GM21367 (cell line): ENCODE results near the gene NPIPA1.
"Not testable (repeated sequence)": the region's sequence is repeated elsewhere in the genome, so short reads cannot be mapped to it uniquely, and the experiment has no call there.

Experiments used
- ATAC-seq: cut with Tn5 transposase; IDR thresholded peaks from one replicate; pipeline ENCODE4 v1.9.1; 2021; ENCODE audit not compliant: unreplicated experiment

NPIPA1 gene

GRCh38 chr16:14929176-14929575 lies 8.1 kb upstream of the NPIPA1 start:
- ATAC-seq = not testable (repeated sequence)

GRCh38 chr16:14930246-14930645 lies 7.0 kb upstream of the NPIPA1 start:
- ATAC-seq = not testable (repeated sequence)

GRCh38 chr16:14930971-14931370 lies 6.3 kb upstream of the NPIPA1 start:
- ATAC-seq = not testable (repeated sequence)

- not testable (repeated sequence) for ATAC-seq
Observed at GRCh38 chr16:14932581-14933375, 4.5 kb upstream of the NPIPA1 start.

GRCh38 chr16:14937994-14938393 lies 751 bp downstream of the NPIPA1 start:
- ATAC-seq = not testable (repeated sequence)

- ATAC-seq = not testable (repeated sequence)
Observed at GRCh38 chr16:14942686-14943085, 5.4 kb downstream of the NPIPA1 start.

GRCh38 chr16:14955546-14956231 lies 18.4 kb downstream of the NPIPA1 start:
- no peak for ATAC-seq

- no peak for ATAC-seq
Observed at GRCh38 chr16:14957576-14958322, 20.5 kb downstream of the NPIPA1 start.

- no peak for ATAC-seq
Observed at GRCh38 chr16:14958323-14958600, 21.0 kb downstream of the NPIPA1 start.

GRCh38 chr16:14958970-14959369 lies 21.7 kb downstream of the NPIPA1 start:
- ATAC-seq = no peak

- ATAC-seq = no peak
Observed at GRCh38 chr16:14961405-14962186, 24.4 kb downstream of the NPIPA1 start.

GRCh38 chr16:14963281-14964173 lies 26.3 kb downstream of the NPIPA1 start:
- no peak for ATAC-seq

GRCh38 chr16:14965328-14965727 lies 28.1 kb downstream of the NPIPA1 start:
- no peak for ATAC-seq

GRCh38 chr16:14969795-14970194 lies 32.6 kb downstream of the NPIPA1 start:
- ATAC-seq = not testable (repeated sequence)

- ATAC-seq = not testable (repeated sequence)
Observed at GRCh38 chr16:14971621-14972228, 34.5 kb downstream of the NPIPA1 start.

GRCh38 chr16:14973785-14974322 lies 36.6 kb downstream of the NPIPA1 start:
- not testable (repeated sequence) for ATAC-seq

GRCh38 chr16:14974331-14974655 lies 37.0 kb downstream of the NPIPA1 start:
- not testable (repeated sequence) for ATAC-seq

GRCh38 chr16:14974656-14975417 lies 37.6 kb downstream of the NPIPA1 start, which contains the start of gene PDXDC1:
Gene PDXDC1 (plus strand): TSS chr16:14975026. CDS start chr16:14975200, 174 bp downstream.
- peak; percentile 86 for ATAC-seq
